ENCODE measurements around the gene SHOX. TPM values are rescaled to one million over a fixed set of nuclear protein-coding genes. Genes with fewer than 3 reads are reported as not detected.

The SHOX gene
- total RNA-seq, 2 donors from 2014 or later: 0.21 TPM; not detected in 1

- no peaks in the 10 kb centered on the region for H3K9me3 ChIP-seq
- H3K27ac ChIP-seq: no peak overlapping the region
- no peak for DNase-seq (ENCODE audit: low spot score)
- H3K4me3 ChIP-seq: no peak overlapping the region
- no peaks in the 10 kb centered on the region for H3K27me3 ChIP-seq (replicated peaks; ENCODE audit: insufficient read depth)
- no peaks in the 10 kb centered on the region for H3K4me1 ChIP-seq (ENCODE audit: control insufficient read depth in 1 of 2, low read depth in 2 of 2)
- no peaks in the 10 kb centered on the region for H3K36me3 ChIP-seq
- no peak for ATAC-seq (ENCODE audit: insufficient number of reproducible peaks, low FRiP score, low read depth)
- no peak for TF ChIP-seq CTCF (IDR thresholded peaks at IDR 0.05)
Measured at GRCh38 chrX:701673-702072, 71.1 kb downstream of the SHOX start.

GRCh38 chrX:703466-703865 lies 72.9 kb downstream of the SHOX start:
- no peak for ATAC-seq (ENCODE audit: insufficient number of reproducible peaks, low FRiP score, low read depth)
- H3K27me3 ChIP-seq (replicated peaks; ENCODE audit: insufficient read depth): no peaks in the 10 kb centered on the region
- H3K27ac ChIP-seq: no peak overlapping the region
- no peaks in the 10 kb centered on the region for H3K36me3 ChIP-seq
- H3K4me1 ChIP-seq (ENCODE audit: control insufficient read depth in 1 of 2, low read depth in 2 of 2): no peaks in the 10 kb centered on the region
- no peak for DNase-seq (ENCODE audit: low spot score)
- H3K4me3 ChIP-seq: no peak overlapping the region
- H3K9me3 ChIP-seq: no peaks in the 10 kb centered on the region
- TF ChIP-seq CTCF (IDR thresholded peaks at IDR 0.05): no peak

GRCh38 chrX:703866-704265 lies 73.3 kb downstream of the SHOX start:
- TF ChIP-seq CTCF (IDR thresholded peaks at IDR 0.05): no peak
- ATAC-seq (ENCODE audit: insufficient number of reproducible peaks, low FRiP score, low read depth): no peak
- Histone ChIP-seq H3K27me3 (replicated peaks; ENCODE audit: insufficient read depth) (no peaks in the 10 kb centered on the region), H3K4me1 (ENCODE audit: control insufficient read depth in 1 of 2, low read depth in 2 of 2) (no peaks in the 10 kb centered on the region), H3K4me3 (no peak overlapping the region), H3K27ac (no peak overlapping the region), H3K36me3 (no peaks in the 10 kb centered on the region), H3K9me3 (no peaks in the 10 kb centered on the region)
- no peak for DNase-seq (ENCODE audit: low spot score)

Other genes starting within 250 kb of the SHOX start
- gene PPP2R3B, start 243.9 kb upstream of the SHOX start, total RNA-seq: 10 to 100 TPM in 1 of 2 donors, 1 to 10 TPM in 1; 6.8 to 14.5 TPM